HCT116 (cell line): ENCODE data around the gene EFCAB8. TPM values are rescaled to one million over a fixed set of nuclear protein-coding genes. Genes with fewer than 3 reads are reported as not detected.

Experiments
- ATAC-seq: fragments of 200-7000 bp; cut with Tn5 transposase; 2 replicates; pipeline ENCODE4 v1.9.1; 2020; ENCODE audit warnings: mild to moderate bottlenecking, moderate library complexity
- BruUV-seq: library from RNA; stranded (reverse); fragments of 400-500 nt; replicated peaks from 2 replicates; lab custom pipeline; 2021; lab: Mats Ljungman, UMichigan
- CTCF ChIA-PET: fragments of 300-600 bp; sonication (Branson Sonifier 250); formaldehyde crosslinking; loops from one replicate; lab custom pipeline; 2021; ENCODE audit warnings: antibody characterized with exemption; lab: Charles Lee
- POLR2A ChIA-PET: fragments of 300-600, 350-600 bp; sonication (Branson Sonifier 250); formaldehyde crosslinking; loops from one replicate; lab custom pipeline; 2021; ENCODE audit warnings: antibody characterized with exemption; lab: Charles Lee
- RAD21 ChIA-PET, 2 experiments: fragments of 300-600 bp; sonication (Branson Sonifier 250); formaldehyde crosslinking; loops; one replicate each; lab custom pipeline; 2023; ENCODE audit warnings: low total read pairs in 2 of 2; ENCODE audit not compliant: uncharacterized antibody in 2 of 2, unreplicated experiment in 2 of 2, low non-redundant PET in 1 of 2; lab: Charles Lee
- DNase-seq: peaks from one replicate; pipeline ENCODE4 v3.0.0-alpha.2; 2010; ENCODE audit warnings: low read depth, low spot score
- H2AFZ ChIP-seq: fragments of 200-600 bp; shearing (Covaris generic), sonication (generic); 2 replicates; pipeline ENCODE4 v1.6.1; 2017; ENCODE audit warnings: low read depth, mixed run types, mixed read lengths, antibody characterized with exemption, low read length; ENCODE audit not compliant: poor library complexity, severe bottlenecking
- H3K27ac ChIP-seq: 2 replicates; pipeline ENCODE4 v1.5.1; 2012; ENCODE audit warnings: low read depth, low read length
- H3K27me3 ChIP-seq: fragments of 200-600 bp; sonication (generic); 2 replicates; pipeline ENCODE4 v1.6.1; 2016; ENCODE audit warnings: mixed run types, low read length, mixed read lengths; ENCODE audit not compliant: insufficient read depth
- H3K36me3 ChIP-seq, 2 experiments: fragments of 200-500 bp in 1 of 2; fragments of 200-600 bp in 1 of 2; sonication (Bioruptor generic) in 1 of 2; sonication (generic) in 1 of 2; 2 replicates each; pipeline versions ENCODE4 v1.5.1 to v1.6.1; 2014 to 2016; ENCODE audit warnings: low read length in 2 of 2, inconsistent platforms in 1 of 2, mixed read lengths in 1 of 2, mixed run types in 1 of 2; ENCODE audit not compliant: insufficient read depth in 2 of 2, control insufficient read depth in 1 of 2
- H3K4me1 ChIP-seq, 2 experiments: fragments of 200-600 bp in 1 of 2; sonication (generic) in 1 of 2; 2 replicates each; pipeline versions ENCODE4 v1.5.1 to v1.6.1; 2012 to 2017; ENCODE audit warnings: low read length in 2 of 2, inconsistent platforms in 1 of 2, mild to moderate bottlenecking in 1 of 2, mixed read lengths in 1 of 2, mixed run types in 1 of 2, moderate library complexity in 1 of 2; ENCODE audit not compliant: insufficient read depth in 2 of 2, control insufficient read depth in 1 of 2
- H3K4me2 ChIP-seq: fragments of 200-600 bp; sonication (generic); 2 replicates; pipeline ENCODE4 v1.6.1; 2017; ENCODE audit warnings: mixed run types, low read length, mixed read lengths
- H3K4me3 ChIP-seq, 2 experiments: fragments of 200-600 bp in 1 of 2; sonication (generic) in 1 of 2; replicated peaks in 1 of 2; 2 replicates each; pipeline ENCODE4 v1.5.1; 2011 to 2016; ENCODE audit warnings: low read length in 2 of 2, control low read depth in 1 of 2, low read depth in 1 of 2, mild to moderate bottlenecking in 1 of 2, mixed read lengths in 1 of 2, mixed run types in 1 of 2
- H3K79me2 ChIP-seq: fragments of 200-600 bp; sonication (generic); 2 replicates; pipeline ENCODE4 v1.6.1; 2017; ENCODE audit warnings: mild to moderate bottlenecking, mixed run types, low read length, moderate library complexity, mixed read lengths; ENCODE audit not compliant: insufficient read depth
- H3K9ac ChIP-seq: fragments of 200-600 bp; sonication (generic); 2 replicates; pipeline ENCODE4 v1.6.1; 2016; ENCODE audit warnings: low read length, mixed read lengths
- H3K9me2 ChIP-seq: fragments of 200-600 bp; sonication (generic), shearing (Covaris generic); 2 replicates; pipeline ENCODE4 v1.6.1; 2017; ENCODE audit warnings: mixed run types, mild to moderate bottlenecking, moderate library complexity; ENCODE audit not compliant: insufficient read depth
- H3K9me3 ChIP-seq, 2 experiments: fragments of 200-500 bp in 1 of 2; fragments of 200-600 bp in 1 of 2; sonication (Bioruptor generic) in 1 of 2; sonication (generic) in 1 of 2; 2 replicates each; pipeline ENCODE4 v1.6.1; 2014 to 2017; ENCODE audit warnings: low read length in 2 of 2, mixed read lengths in 2 of 2, inconsistent platforms in 1 of 2, low read depth in 1 of 2, mild to moderate bottlenecking in 1 of 2, mixed run types in 1 of 2, moderate library complexity in 1 of 2; ENCODE audit not compliant: control insufficient read depth in 1 of 2, insufficient read depth in 1 of 2
- H4K20me1 ChIP-seq: fragments of 200-600 bp; sonication (generic), shearing (Covaris generic); 2 replicates; pipeline ENCODE4 v1.6.1; 2017; ENCODE audit warnings: mixed run types, mild to moderate bottlenecking, moderate library complexity; ENCODE audit not compliant: insufficient read depth
- CBX3 ChIP-seq: IDR thresholded peaks from 2 replicates; pipeline ENCODE4 v1.6.1; 2012; ENCODE audit warnings: low read depth
- EGR1 ChIP-seq: IDR thresholded peaks from 2 replicates; pipeline ENCODE4 v1.6.1; 2012; ENCODE audit warnings: low read depth
- EZH2 ChIP-seq: fragments of 200-600 bp; sonication (generic); IDR thresholded peaks from 2 replicates; pipeline ENCODE4 v1.6.1; 2017; ENCODE audit warnings: antibody characterized with exemption, mixed run types
- EZH2phosphoT487 ChIP-seq: fragments of 200-600 bp; IDR thresholded peaks from 2 replicates; pipeline ENCODE4 v1.6.1; 2018; ENCODE audit warnings: antibody characterized with exemption, borderline replicate concordance
- FOSL1 ChIP-seq: IDR thresholded peaks from 2 replicates; pipeline ENCODE4 v1.6.1; 2012; ENCODE audit warnings: low read depth
- JUND ChIP-seq: IDR thresholded peaks from 2 replicates; pipeline ENCODE4 v1.6.1; 2012
- POLR2A ChIP-seq: IDR thresholded peaks from 2 replicates; pipeline ENCODE4 v1.7.0; 2011; ENCODE audit warnings: borderline replicate concordance; ENCODE audit not compliant: insufficient read depth, insufficient read length; ENCODE audit errors: extremely low read depth
- RAD21 ChIP-seq: IDR thresholded peaks from 2 replicates; pipeline ENCODE4 v1.6.1; 2012; ENCODE audit warnings: low read depth, mild to moderate bottlenecking
- SP1 ChIP-seq: IDR thresholded peaks from 2 replicates; pipeline ENCODE4 v1.6.1; 2012; ENCODE audit warnings: low read depth
- TCF7L2 ChIP-seq: IDR thresholded peaks from 2 replicates; pipeline ENCODE4 v1.7.0; 2011; ENCODE audit warnings: borderline replicate concordance, inconsistent platforms; ENCODE audit not compliant: insufficient read depth, insufficient read length; ENCODE audit errors: extremely low read depth
- ZFX ChIP-seq: fragments of 450-650 bp; IDR thresholded peaks from 2 replicates; pipeline ENCODE4 v1.6.1; 2017
- intact Hi-C: fragments of 100-400 bp; cut with micrococcal nuclease; formaldehyde crosslinking; loops from 2 replicates; pipeline ENCODE4 v1.10.0; 2022
- total RNA-seq: library from RNA; stranded (reverse); gene quantifications from one replicate; pipeline ENCODE4 v1.2.1, GENCODE V29; 2021; ENCODE audit not compliant: unreplicated experiment
- TF ChIP-seq, protein P1 (sequence below): IDR thresholded peaks from 2 replicates; pipeline ENCODE4 v1.6.1; 2012
- TF ChIP-seq, protein P2 (sequence below): IDR thresholded peaks from 2 replicates; pipeline ENCODE4 v1.6.1; 2012
- TF ChIP-seq, protein P3 (sequence below): IDR thresholded peaks from 2 replicates; pipeline ENCODE4 v1.6.1; 2011; ENCODE audit warnings: mild to moderate bottlenecking, low read length, moderate library complexity; ENCODE audit not compliant: insufficient replicate concordance; ENCODE audit errors: extremely low read depth
- TF ChIP-seq, protein P4 (sequence below), 3 experiments: fragments of 200-600 bp in 1 of 3; sonication (generic) in 1 of 3; IDR thresholded peaks in 2 of 3; conservative IDR thresholded peaks in 1 of 3; 2 replicates each; pipeline ENCODE4 v1.5.1; 2012 to 2017; ENCODE audit warnings: low read depth in 2 of 3, low read length in 2 of 3, antibody characterized with exemption in 1 of 3, borderline replicate concordance in 1 of 3, control low read depth in 1 of 3, mild to moderate bottlenecking in 1 of 3, mixed read lengths in 1 of 3, mixed run types in 1 of 3, moderate library complexity in 1 of 3; ENCODE audit not compliant: insufficient read depth in 1 of 3

EFCAB8 gene
- total RNA-seq, 1 experiment from 2014 or later, result 0.42 TPM

DNA sequence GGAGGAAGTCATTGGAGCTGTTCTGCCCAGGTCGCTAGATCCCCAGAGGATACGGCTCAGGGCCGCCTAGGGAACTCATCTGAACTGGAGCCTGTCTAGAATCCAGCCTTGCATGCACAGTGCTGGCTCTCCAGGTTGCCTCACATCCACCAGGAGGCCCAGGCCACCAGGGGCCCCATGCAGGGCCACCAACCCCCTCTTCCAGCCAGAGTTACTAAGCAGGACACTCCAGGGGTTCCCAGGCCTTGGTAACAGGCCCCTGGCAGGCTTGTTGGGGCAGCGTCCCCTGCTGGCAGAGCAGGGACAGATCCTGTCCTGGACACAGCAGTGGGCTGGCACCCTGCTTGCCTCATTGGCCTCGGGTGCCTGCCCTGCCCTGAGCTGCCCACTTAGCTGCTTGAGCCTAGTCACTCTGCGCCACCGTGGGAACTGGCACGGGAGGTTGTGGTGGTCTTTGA lies 35.3 kb downstream of the EFCAB8 start:
- H3K4me3 ChIP-seq, result no peak overlapping the region
- no peak for TF ChIP-seq ZFX
- TF ChIP-seq SP1, result no peak
- TF ChIP-seq EZH2, result no peak
- TF ChIP-seq CBX3, result no peak
- TF ChIP-seq, protein P1, sequence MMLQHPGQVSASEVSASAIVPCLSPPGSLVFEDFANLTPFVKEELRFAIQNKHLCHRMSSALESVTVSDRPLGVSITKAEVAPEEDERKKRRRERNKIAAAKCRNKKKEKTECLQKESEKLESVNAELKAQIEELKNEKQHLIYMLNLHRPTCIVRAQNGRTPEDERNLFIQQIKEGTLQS, result no peak
- TF ChIP-seq, protein P2, sequence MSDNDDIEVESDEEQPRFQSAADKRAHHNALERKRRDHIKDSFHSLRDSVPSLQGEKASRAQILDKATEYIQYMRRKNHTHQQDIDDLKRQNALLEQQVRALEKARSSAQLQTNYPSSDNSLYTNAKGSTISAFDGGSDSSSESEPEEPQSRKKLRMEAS, result no peak
- no peak for TF ChIP-seq JUND
- TF ChIP-seq, protein P3, sequence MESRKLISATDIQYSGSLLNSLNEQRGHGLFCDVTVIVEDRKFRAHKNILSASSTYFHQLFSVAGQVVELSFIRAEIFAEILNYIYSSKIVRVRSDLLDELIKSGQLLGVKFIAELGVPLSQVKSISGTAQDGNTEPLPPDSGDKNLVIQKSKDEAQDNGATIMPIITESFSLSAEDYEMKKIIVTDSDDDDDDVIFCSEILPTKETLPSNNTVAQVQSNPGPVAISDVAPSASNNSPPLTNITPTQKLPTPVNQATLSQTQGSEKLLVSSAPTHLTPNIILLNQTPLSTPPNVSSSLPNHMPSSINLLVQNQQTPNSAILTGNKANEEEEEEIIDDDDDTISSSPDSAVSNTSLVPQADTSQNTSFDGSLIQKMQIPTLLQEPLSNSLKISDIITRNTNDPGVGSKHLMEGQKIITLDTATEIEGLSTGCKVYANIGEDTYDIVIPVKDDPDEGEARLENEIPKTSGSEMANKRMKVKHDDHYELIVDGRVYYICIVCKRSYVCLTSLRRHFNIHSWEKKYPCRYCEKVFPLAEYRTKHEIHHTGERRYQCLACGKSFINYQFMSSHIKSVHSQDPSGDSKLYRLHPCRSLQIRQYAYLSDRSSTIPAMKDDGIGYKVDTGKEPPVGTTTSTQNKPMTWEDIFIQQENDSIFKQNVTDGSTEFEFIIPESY, result no peak
- no peak for TF ChIP-seq EGR1
- no peak for TF ChIP-seq FOSL1
- TF ChIP-seq EZH2phosphoT487, result no peak
- no peak for TF ChIP-seq POLR2A
- no peak for TF ChIP-seq TCF7L2
- TF ChIP-seq RAD21, result peak; percentile 62
- TF ChIP-seq, protein P4, sequence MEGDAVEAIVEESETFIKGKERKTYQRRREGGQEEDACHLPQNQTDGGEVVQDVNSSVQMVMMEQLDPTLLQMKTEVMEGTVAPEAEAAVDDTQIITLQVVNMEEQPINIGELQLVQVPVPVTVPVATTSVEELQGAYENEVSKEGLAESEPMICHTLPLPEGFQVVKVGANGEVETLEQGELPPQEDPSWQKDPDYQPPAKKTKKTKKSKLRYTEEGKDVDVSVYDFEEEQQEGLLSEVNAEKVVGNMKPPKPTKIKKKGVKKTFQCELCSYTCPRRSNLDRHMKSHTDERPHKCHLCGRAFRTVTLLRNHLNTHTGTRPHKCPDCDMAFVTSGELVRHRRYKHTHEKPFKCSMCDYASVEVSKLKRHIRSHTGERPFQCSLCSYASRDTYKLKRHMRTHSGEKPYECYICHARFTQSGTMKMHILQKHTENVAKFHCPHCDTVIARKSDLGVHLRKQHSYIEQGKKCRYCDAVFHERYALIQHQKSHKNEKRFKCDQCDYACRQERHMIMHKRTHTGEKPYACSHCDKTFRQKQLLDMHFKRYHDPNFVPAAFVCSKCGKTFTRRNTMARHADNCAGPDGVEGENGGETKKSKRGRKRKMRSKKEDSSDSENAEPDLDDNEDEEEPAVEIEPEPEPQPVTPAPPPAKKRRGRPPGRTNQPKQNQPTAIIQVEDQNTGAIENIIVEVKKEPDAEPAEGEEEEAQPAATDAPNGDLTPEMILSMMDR (IDR thresholded peaks at IDR 0.05 in 2 of 3, conservative IDR thresholded peaks at IDR 0.05 in 1 of 3; ENCODE audit: borderline replicate concordance in 1 of 3, insufficient read depth in 1 of 3, low read depth in 2 of 3, low read length in 2 of 3), result peak; percentile 34 to 80 (median 80); a peak in 5 of 6 replicates
- H3K9me2 ChIP-seq, result no peaks in the 10 kb centered on the region
- ChIA-PET CTCF (interaction anchor here (0.7 to 1.0 kb wide), 2 partner anchors 9 to 14 kb away, joined by 3 read pairs; no protein-coding TSS in a partner anchor), RAD21 (no interaction called here), POLR2A (no interaction called here)
- H3K4me1 ChIP-seq, result no peaks in the 10 kb centered on the region
- ATAC-seq (peak; percentile 92), DNase-seq (no peak)
- no peaks in the 10 kb centered on the region for H3K36me3 ChIP-seq
- BruUV-seq, result no TSS peak
- no peak overlapping the region for H3K27ac ChIP-seq
- intact Hi-C loops, result loop anchor here (1.0 kb wide), 1 partner anchor 104 kb away; no protein-coding TSS in a partner anchor
- H3K27me3 ChIP-seq, result no peaks in the 10 kb centered on the region
- no peak overlapping the region for H3K4me2 ChIP-seq
- no peak overlapping the region for H2AFZ ChIP-seq
- H3K9ac ChIP-seq, result no peak overlapping the region
- H4K20me1 ChIP-seq, result no peaks in the 10 kb centered on the region
- H3K9me3 ChIP-seq, result no peaks in the 10 kb centered on the region
- no peaks in the 10 kb centered on the region for H3K79me2 ChIP-seq
